DOHH2 (cell line): ENCODE data around the gene NBAS.

ENCODE experiments used
- EZH2phosphoT487 ChIP-seq: fragments of 200-600 bp; sonication (generic); IDR thresholded peaks from 2 replicates; pipeline ENCODE4 v1.6.1; 2017; ENCODE audit warnings: borderline replicate concordance, mild to moderate bottlenecking, antibody characterized with exemption, low read length, moderate library complexity, mixed read lengths
- TF ChIP-seq, protein P1 (sequence below): fragments of 200-600 bp; sonication (generic); IDR thresholded peaks from one replicate; pipeline ENCODE4 v1.5.1; 2014; ENCODE audit warnings: antibody characterized with exemption, mild to moderate bottlenecking, low read depth, low read length; ENCODE audit not compliant: poor library complexity, severe bottlenecking

DNA sequence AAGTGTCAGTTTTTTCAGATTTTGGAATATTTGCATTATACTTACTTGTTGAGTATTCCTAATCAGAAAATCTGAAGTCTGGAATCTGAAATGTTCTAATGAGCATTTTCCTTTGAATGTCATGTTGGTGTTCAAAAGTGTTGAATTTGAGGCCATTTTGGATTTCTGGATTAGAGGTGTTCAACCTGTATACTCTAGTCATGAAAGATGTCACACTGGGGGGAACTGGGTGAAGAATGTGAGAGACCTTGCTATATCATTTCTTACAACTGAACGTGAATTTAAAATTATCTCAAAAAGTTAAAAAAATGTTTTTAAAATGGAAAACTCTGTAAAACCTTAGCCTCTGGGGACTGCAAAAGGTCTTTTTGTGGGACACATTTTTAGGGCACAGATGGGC lies 384.5 kb downstream of the NBAS start:
- TF ChIP-seq, protein P1, sequence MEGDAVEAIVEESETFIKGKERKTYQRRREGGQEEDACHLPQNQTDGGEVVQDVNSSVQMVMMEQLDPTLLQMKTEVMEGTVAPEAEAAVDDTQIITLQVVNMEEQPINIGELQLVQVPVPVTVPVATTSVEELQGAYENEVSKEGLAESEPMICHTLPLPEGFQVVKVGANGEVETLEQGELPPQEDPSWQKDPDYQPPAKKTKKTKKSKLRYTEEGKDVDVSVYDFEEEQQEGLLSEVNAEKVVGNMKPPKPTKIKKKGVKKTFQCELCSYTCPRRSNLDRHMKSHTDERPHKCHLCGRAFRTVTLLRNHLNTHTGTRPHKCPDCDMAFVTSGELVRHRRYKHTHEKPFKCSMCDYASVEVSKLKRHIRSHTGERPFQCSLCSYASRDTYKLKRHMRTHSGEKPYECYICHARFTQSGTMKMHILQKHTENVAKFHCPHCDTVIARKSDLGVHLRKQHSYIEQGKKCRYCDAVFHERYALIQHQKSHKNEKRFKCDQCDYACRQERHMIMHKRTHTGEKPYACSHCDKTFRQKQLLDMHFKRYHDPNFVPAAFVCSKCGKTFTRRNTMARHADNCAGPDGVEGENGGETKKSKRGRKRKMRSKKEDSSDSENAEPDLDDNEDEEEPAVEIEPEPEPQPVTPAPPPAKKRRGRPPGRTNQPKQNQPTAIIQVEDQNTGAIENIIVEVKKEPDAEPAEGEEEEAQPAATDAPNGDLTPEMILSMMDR = no peak
- no peak for TF ChIP-seq EZH2phosphoT487
